ENCODE data around the gene CDC7.

The CDC7 gene

GRCh38 chr1:91548376-91549040, 47.9 kb downstream of the CDC7 start:
- no peak for DNase-seq (ENCODE audit: low read depth in 2 of 2)

GRCh38 chr1:91549041-91549735, 48.5 kb downstream of the CDC7 start:
- no peak for DNase-seq (ENCODE audit: low read depth in 2 of 2)

GRCh38 chr1:91550961-91551360, 50.3 kb downstream of the CDC7 start:
- DNase-seq (ENCODE audit: low read depth in 2 of 2) = no peak

GRCh38 chr1:91552091-91552490, 51.4 kb downstream of the CDC7 start:
- DNase-seq (ENCODE audit: low read depth in 2 of 2) = no peak

- no peak for DNase-seq (ENCODE audit: low read depth in 2 of 2)
Observed at GRCh38 chr1:91552596-91552995, 51.9 kb downstream of the CDC7 start.

- no peak for DNase-seq (ENCODE audit: low read depth in 2 of 2)
Observed at GRCh38 chr1:91553177-91553591, 52.5 kb downstream of the CDC7 start.

- no peak for DNase-seq (ENCODE audit: low read depth in 2 of 2)
Observed at GRCh38 chr1:91555074-91555730, 54.6 kb downstream of the CDC7 start.

GRCh38 chr1:91555821-91556531, 55.3 kb downstream of the CDC7 start:
- peak; percentile 45 to 57 for DNase-seq (ENCODE audit: low read depth in 2 of 2)

- DNase-seq (ENCODE audit: low read depth in 2 of 2) = no peak
Observed at GRCh38 chr1:91556556-91556955, 55.9 kb downstream of the CDC7 start.

- DNase-seq (ENCODE audit: low read depth in 2 of 2) = no peak
Observed at GRCh38 chr1:91557039-91557690, 56.5 kb downstream of the CDC7 start.

GRCh38 chr1:91557826-91558225, 57.2 kb downstream of the CDC7 start:
- no peak for DNase-seq (ENCODE audit: low read depth in 2 of 2)

GRCh38 chr1:91559046-91559750, 58.5 kb downstream of the CDC7 start:
- no peak for DNase-seq (ENCODE audit: low read depth in 2 of 2)

GRCh38 chr1:91559838-91560565, 59.4 kb downstream of the CDC7 start:
- DNase-seq (ENCODE audit: low read depth in 2 of 2) = no peak

GRCh38 chr1:91564888-91565701, 64.4 kb downstream of the CDC7 start:
- no peak for DNase-seq (ENCODE audit: low read depth in 2 of 2)

- no peak for DNase-seq (ENCODE audit: low read depth in 2 of 2)
Observed at GRCh38 chr1:91567583-91567982, 66.9 kb downstream of the CDC7 start.

GRCh38 chr1:91568261-91568660, 67.6 kb downstream of the CDC7 start:
- no peak for DNase-seq (ENCODE audit: low read depth in 2 of 2)

- DNase-seq (ENCODE audit: low read depth in 2 of 2) = no peak
Observed at GRCh38 chr1:91569411-91570119, 68.9 kb downstream of the CDC7 start.

GRCh38 chr1:91570120-91570448, 69.4 kb downstream of the CDC7 start:
- DNase-seq (ENCODE audit: low read depth in 2 of 2) = no peak

GRCh38 chr1:91572044-91572443, 71.4 kb downstream of the CDC7 start:
- no peak for DNase-seq (ENCODE audit: low read depth in 2 of 2)

All from stimulated activated CD8-positive, alpha-beta memory T cell treated with anti-CD3 and anti-CD28 coated beads, Interleukin-15, amount 100 ng/mL, for 48 hours (primary cell).